ENCODE results near the gene TIE1.

GRCh38 chr1:43366179-43366578 is 65.4 kb downstream of the TIE1 start:
- TF ChIP-seq CTCF (conservative IDR thresholded peaks at IDR 0.05; ENCODE audit: low read length) (no peak), EZH2phosphoT487 (IDR thresholded peaks at IDR 0.05; ENCODE audit: borderline replicate concordance, low read depth, low read length) (no peak)
